GM23338 (cell line): ENCODE data around the gene CUX1.

Source experiments
- CTCF ChIP-seq, 2 experiments: fragments of 200-600 bp in 1 of 2; sonication (generic) in 1 of 2; conservative IDR thresholded peaks; 2 replicates each; pipeline versions ENCODE4 v1.5.1 to v1.6.1; 2016 to 2017; ENCODE audit warnings: antibody characterized with exemption in 2 of 2, low read depth in 2 of 2, mild to moderate bottlenecking in 2 of 2, moderate library complexity in 1 of 2
- EZH2phosphoT487 ChIP-seq: fragments of 200-600 bp; sonication (generic); IDR thresholded peaks from one replicate; pipeline ENCODE4 v1.8.1; 2018; ENCODE audit warnings: antibody characterized with exemption; ENCODE audit not compliant: unreplicated experiment

DNA sequence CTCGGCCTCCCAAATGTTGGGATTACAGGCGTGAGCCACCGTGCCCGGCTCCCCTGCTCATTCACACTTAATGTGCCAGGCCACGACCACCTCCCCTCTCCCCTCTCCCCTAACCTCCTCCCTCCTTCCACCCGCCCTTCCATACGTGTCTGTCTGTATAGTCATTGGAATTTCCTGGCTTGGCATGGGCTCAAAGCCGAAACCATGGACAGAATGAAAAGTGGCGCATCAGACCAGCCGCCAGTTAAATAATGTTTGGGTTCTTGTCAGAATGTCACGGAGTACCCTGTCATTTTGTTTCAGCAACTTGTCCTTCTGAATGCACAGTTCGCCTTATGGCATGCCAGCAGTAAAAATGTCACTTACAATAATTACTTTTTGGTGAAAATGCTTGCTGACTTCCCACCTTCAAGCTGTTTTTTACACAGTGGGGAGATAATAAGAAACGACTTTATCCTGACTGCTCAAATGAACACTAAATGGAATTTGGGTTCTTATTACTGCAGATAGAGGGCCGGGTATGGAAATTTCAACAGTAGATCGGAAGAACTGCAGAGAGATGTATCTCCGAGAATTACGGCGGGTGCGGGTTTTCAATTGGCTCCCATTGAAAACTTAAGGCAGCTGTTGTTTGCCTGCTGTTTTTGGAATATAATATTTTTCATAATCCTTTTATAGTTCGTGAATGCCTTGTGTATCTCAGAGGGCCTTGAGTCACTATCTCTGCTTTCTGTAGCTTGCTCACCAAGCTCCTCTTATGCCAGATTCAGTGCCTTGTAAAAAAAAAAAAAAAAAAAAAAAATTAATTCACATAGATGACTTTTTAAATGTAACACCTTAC lies 403.8 kb downstream of the CUX1 start:
- TF ChIP-seq EZH2phosphoT487 (no peak), CTCF (conservative IDR thresholded peaks at IDR 0.05; ENCODE audit: low read depth in 2 of 2) (no peak)
